NCI-H128 (cell line): Measurements from ENCODE around the gene LPIN1.

Experiments
- DNase-seq: peaks from one replicate; lab custom pipeline; 2025; ENCODE audit not compliant: unreplicated experiment; lab: John Stamatoyannopoulos, UW

LPIN1 gene

DNA sequence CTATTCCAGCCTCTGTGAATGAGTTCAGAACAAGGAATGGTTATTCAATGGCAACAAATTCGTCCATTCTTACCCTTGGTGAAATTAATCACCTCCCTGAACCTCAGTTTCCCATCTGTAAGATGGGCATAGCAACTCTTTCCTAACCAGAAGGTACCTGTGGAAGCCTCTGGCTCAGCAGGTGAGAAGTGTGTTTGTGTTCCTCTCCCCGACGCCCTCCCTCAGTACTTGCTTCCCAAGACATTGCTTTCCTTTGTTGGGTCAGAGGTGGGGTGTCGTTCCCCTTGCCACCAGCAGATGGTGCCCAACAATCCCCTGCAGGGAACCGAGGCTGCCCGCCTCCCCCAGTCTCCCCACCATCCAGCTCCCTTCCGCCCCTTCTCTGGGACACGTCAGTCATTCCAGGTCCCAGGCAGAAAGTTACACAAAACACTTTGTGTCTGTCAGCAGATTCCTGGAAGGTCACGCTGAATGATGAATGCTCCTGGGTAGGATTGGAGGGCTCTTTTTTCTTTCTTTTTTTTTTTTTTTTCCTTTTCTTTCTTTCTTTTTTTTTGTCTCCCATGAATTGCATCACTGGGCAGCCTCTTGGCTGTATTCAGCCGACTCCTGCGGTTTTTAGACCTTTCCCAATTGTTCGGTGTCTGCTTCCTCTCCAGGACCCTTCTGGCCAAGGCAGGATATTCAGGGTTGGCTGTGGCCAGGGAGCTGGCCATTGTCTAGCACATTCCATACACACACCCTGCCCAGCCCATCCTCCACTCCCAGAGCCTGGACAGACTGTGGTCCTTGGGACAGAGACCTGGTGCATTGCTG lies 117.3 kb downstream of the LPIN1 start:
- DNase-seq: no peak

DNA sequence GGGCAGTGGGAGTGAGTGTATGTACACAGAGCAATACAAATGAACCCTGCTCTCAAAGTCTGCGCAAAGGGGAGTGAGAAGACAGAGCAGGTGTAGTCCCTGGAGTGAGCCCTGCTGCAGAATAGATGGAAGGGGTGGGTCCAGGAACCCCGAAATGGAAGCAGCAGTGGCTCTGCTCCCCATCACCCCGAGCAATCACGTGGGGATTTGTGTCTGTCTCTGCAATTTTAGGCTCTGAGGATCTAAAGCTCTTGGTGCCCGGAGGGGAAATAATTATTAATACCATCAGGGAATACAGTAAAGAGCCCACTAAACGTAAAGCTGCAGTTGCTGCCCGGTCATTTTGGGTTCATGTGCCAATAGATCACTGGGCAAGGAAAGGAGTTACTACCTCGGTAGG lies 118.3 kb downstream of the LPIN1 start:
- DNase-seq: no peak

DNA sequence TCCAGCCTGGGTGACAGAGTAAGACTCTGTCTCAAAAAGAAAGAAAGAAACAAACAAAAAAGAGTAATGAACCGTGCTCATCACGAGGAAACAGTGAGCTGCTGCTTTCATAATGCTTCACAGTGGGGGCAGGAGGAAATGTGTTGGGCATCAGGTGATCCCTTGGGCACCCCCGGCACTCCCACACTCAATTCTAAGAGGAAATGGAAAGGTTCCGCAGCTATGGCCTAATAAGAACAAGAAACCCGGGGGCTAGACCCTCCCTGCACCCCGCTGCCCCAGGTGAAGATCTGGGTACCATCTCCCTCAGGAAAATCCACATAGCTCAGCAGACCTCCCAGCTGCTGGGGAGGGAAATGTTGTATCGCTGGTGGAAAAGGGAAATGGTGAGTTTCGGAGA lies 118.9 kb downstream of the LPIN1 start:
- no peak for DNase-seq

DNA sequence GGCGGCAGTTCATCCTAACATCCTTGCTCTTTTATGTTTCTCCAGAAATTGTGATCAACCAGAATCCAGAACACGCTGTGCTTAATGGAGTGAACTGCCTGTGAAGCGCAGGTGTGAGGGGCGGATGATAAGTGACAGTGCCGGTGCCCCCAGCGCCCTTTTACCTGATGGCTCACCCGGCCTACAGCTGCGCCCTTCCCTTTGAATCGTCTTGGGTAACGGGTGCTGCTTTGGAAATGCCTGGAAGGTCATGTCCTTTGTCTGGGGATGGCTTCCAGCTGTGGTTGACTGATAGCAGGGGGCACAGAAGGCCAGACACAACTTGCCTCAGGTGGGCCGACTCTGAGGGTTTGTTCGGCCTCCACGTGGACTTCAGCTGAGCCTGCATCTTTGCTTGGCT lies 119.4 kb downstream of the LPIN1 start:
- DNase-seq: no peak

DNA sequence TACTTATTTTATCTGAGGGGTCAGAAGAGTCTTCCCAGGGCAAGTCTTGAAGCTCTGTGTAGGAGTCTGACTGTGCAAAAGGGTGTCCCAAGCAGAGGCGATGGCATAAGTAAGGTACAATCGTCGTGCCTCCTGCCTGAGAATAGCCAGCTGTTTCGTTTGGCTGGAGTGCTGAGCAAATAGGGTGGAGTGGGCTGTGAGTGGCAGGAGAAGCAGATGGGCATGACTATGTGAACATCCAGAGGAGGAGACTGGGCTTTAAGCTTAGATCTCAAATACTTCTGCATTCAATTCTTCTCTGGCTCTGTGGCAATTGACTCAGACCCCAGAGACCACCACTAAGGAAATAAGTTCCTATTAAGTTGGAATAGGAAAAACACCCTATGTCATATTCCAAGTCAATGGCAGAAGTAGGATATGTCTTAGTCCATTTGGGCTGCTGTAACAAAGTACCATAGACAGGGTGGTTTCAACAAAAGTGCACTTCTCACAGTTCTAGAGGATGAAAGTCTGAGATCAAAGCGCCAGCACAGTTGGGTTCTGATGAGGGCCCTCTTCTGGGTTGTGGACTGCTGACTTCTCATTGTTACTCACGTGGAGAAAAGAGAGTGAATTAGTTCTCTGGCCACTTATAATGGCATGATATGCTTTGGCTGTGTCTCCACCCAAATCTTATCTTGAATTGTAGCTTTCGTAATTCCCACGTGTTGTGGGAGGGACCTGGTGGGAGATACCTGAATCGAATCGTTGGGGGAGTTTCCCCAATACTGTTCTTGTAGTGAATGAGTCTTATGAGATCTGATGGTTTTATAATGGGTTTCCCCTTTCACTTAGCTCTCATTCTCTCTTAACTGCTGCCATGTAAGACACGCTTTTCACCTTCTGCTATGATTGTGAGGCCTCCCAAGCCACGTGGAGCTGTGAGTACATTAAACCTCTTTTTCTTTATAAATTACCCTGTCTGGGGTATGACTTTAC lies 120.2 kb downstream of the LPIN1 start:
- no peak for DNase-seq

DNA sequence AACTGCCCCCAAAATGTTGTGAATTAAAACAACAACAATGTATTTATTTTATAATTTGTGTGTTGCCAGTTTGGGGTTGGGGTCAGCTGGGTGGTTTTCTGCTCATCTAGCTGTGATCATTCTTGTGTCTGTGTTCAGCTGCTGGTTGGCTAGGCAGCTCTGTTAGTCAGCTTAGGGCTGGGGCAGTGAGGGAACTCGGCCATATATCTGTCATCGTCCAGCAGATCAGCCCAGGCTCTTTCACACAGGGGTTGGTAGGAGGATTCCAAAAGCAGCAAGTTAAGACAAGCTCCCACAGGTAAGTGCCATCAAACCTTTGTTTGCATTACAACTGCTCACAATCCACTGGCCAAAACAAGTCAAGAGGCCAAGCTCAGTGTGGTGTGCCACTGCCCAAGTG lies 121.5 kb downstream of the LPIN1 start:
- no peak for DNase-seq

DNA sequence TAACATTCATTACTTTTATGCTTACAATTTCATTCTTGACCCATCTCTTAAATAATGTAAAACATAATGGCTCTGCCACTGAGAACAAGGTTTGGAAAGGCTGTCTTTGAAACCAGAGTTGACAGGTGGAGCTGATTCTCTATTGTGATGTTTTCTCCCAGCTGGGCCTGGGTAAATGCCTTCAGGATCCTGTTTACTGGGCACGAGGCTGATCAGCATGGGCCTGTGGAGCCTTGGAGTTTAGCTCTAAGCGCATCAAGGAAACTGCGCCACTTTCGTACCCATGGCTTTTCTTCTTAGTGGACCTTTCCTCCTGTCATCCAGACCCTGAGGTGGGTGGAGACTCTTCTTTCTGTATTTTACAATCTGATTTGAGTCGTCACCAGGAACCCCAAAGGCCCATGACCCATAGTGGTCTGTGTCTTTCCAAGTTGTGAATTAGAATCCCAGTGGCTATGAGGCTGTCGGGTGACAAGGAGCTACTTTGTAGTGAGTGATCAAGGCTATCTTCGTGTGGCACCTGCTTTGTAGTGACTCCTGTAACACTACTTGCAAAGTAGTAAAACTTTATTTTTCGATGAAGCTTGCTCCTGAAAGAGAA lies 123.1 kb downstream of the LPIN1 start:
- DNase-seq: no peak

DNA sequence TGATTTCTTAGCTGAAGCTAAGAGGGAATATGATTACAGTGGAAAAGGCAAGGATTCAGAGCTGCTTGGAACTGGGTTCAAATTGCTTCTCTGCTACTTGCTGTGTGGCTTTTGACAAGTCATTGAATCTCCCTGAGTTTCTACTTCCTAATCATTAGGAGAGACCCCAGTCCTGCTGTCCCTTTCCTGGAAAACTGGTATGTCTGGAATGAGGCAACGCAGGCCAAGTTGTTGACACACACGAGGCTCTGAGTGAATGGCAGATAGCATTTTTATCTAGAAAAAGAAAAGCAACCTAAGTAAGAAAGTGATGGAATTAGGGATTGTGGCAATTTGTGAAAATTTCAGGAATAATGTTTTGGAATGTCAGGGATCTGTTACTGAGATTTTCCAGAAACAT lies 123.6 kb downstream of the LPIN1 start:
- no peak for DNase-seq

DNA sequence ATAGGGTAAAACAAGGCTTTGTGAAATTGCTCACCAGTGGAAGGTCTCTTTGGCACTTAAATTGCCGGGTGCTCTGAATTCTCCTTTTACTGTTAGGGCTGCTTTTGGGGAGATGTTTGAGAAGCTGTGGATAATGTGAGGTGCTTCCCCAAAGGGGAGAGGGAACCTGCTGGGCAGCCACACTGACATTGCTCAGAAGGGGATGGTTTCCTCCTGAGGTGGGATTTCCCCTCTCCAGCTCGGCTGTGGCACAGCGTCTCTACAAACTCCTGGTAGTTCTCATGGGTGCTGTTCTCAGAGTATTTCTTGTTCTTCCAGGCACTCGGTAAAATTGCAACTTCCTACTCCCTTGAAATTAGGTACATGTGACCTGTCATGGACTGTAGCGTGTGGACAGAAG lies 124.2 kb downstream of the LPIN1 start:
- DNase-seq: no peak

DNA sequence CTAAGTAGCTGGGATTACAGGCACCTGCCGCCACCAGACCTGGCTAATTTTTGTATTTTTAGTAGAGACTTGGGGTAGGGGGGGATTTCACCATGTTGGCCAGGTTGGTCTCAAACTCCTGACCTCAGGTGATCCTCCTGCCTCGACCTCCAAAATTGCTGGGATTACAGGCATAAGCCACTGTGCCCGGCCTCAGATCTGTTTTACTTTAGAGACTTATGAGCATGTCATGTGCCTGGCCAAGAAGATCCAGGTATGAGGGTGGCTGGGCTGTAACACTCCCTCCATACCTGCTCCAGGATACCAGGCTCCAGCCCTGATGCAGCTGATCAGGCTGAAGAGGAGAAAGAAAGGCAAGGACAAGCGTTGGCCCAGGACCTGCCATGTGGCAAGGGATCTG lies 125.0 kb downstream of the LPIN1 start:
- no peak for DNase-seq

DNA sequence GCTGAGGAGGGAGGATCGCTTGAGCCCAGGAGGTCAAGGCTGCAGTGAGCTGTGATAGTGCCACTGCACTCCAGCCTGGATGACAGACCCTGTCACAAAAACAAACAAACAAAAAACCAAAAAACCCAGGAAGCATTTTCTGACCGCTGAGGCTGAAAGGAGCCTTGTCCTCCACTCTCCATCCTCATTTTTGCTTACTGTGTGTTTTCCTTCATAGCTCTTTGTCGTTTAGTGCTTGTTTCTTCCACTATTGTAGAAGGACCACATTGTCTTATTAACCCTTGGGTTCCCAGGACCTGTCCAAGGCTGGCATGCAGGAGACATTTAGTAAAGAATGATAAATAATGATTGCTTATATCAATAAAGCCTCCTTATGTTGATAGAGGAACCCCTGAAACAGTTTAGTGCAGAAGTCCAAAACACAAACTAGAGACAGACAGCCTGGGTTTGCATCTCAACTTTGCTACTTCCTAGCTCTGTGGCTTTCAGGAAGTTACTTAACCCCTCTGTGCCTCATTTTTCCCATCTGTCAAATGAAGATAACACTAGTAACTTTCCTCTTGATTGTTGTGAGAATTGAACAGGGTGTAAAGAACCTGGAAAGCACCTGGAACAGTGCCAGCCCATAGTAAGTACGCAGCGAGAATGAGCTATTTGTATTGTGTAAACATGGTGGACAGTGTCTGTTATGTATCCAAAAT lies 126.0 kb downstream of the LPIN1 start:
- no peak for DNase-seq

DNA sequence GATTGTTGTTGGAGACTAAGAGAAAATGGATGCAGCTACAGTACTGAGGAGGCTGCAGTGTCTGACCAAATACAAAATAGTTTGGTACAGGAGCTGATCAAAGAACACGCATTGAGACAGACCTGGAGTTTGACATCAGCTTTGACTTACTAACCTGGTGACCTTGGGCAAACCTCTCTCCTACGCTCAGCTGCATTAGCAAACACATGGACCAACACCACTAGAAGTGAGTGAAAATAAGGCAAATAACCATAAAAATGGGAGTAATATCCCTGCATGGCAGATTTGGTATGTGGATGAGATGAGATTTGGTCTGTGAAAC lies 126.5 kb downstream of the LPIN1 start:
- DNase-seq: no peak

DNA sequence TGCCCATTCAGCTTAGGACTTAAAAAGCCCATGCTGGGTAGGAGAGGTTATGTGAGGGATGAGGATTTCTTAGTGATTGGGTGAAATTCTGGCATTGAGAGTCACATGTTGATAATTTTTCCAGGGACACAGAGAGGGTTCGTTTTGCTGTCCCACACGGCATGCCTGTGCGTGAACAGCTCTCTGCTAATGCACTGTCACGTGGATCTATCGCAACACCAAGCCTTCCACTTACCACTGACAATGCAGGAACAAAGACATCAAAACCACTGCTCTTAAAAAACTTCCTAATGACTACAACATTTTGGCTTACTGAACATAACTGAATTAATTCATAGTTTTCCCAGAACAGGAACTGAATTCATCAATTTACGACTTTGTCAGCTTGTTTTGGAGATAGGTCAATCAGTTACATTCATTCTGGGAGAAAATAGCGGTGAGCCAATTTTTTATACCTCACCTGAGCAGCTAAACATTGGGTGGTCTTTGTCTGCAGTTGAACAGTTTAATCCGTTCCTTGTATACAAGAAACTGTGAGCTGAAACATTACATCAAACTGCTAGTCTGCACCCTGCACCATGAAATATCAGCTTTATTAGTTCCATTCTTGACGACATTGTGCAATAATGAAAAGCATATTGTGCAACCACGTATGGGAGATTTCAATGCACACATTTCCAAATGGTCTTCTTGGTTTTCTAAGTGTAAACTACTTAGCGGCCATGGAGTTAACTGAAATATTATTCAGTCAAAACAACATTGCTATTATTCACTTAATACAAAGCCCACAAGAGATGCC lies 127.1 kb downstream of the LPIN1 start:
- no peak for DNase-seq

DNA sequence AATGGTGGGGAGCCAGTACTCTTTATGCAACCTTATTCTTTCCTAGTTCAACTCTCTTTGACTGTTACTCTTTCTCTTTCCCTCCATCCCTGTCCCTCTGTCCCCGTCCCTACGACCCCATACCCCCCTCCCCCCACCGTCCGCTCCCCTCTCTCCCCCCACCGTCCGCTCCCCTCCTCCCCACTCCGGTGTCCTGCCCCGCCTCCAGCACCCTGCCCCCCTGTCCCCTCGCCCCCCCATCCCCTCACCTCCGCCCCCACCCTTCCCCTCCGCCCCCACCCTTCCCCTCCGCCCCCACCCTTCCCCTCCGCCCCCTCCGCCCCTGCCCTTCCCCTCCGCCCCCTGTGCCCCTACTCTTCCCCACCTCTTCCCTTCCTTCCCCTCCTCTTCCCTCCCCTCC lies 128.4 kb downstream of the LPIN1 start:
- DNase-seq: no peak

DNA sequence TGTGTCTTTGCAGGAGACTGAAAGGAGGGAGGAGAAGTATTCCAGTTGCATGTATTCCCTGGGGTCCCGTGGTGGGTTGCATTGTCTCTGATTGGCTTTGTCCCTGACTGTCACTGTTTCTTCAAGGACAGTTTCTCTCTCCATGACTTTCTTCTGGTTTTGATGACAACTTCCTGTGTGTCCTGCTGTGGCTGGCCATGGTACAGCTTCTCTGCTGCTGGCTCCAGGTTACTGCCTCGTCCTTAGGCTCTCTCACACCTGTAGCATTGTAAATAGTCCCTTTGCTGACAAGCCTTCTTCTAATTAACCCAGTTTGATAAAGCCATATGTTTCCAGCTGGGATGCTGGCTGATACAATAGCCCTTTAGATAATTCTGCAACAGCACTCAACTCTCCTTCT lies 129.0 kb downstream of the LPIN1 start:
- DNase-seq: no peak

DNA sequence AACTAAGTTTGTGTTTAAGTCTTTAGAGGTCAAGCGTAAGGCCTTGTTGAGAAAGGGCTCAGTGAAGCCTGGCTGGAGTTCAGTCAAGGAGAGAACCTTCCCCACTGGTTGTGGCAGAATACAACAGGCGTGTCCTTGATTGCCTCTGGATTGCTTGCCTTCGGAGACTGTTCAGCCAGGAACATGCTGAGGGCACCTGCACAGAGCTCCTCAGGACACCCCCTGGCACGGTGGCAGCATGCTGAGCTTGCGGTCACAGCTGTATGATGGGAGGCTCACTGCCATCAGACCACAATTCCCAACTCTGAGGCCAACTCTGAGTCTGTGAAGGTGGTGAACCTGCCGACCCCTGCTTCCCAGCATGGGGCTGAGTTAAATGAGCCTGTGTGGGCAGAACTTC lies 130.0 kb downstream of the LPIN1 start:
- DNase-seq: no peak

DNA sequence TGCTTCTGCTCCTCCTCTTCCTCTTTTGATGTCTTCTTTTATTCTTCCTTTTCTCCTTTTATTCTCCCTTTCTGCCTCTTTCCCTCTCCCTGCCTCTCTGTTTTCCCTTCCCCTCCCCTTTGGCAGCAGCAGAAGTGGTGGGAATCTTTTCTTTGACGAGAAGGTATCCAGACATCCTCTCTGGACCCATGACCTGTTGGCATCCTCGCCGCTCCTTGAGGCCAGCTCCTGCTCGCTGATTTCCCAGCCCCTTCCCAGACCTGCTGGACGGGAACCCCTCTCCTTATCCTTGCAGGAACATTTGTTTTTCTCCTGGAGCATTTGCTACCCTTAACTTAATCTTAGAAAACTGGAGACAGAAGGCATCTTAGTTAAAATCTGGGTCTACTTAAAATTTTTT lies 130.5 kb downstream of the LPIN1 start:
- no peak for DNase-seq
